GM18867 (cell line): ENCODE results near the gene NBEAL1.
"Not testable (repeated sequence)": the region's sequence is repeated elsewhere in the genome, so short reads cannot be mapped to it uniquely, and the experiment has no call there.

ENCODE experiments used
- ATAC-seq: cut with Tn5 transposase; IDR thresholded peaks from one replicate; pipeline ENCODE4 v1.9.1; 2021; ENCODE audit warnings: mild to moderate bottlenecking, moderate library complexity; ENCODE audit not compliant: unreplicated experiment

The NBEAL1 gene

GRCh38 chr2:203014456-203015199, at the start of gene NBEAL1:
NBEAL1 (plus strand) TSS chr2:203014875; CDS start chr2:203016385, 1,510 bp downstream.
- ATAC-seq, result peak; percentile 96

GRCh38 chr2:202965810-202966460, 48.7 kb upstream of the NBEAL1 start:
- ATAC-seq, result no peak

GRCh38 chr2:202969404-202969803, 45.3 kb upstream of the NBEAL1 start:
- not testable (repeated sequence) for ATAC-seq

- ATAC-seq, result no peak
Measured at GRCh38 chr2:202976809-202977208, 37.9 kb upstream of the NBEAL1 start.

- no peak for ATAC-seq
Measured at GRCh38 chr2:202982779-202983491, 31.7 kb upstream of the NBEAL1 start.

- ATAC-seq, result no peak
Measured at GRCh38 chr2:202989749-202990148, 24.9 kb upstream of the NBEAL1 start.

GRCh38 chr2:202990501-202990900, 24.2 kb upstream of the NBEAL1 start:
- no peak for ATAC-seq

DNA sequence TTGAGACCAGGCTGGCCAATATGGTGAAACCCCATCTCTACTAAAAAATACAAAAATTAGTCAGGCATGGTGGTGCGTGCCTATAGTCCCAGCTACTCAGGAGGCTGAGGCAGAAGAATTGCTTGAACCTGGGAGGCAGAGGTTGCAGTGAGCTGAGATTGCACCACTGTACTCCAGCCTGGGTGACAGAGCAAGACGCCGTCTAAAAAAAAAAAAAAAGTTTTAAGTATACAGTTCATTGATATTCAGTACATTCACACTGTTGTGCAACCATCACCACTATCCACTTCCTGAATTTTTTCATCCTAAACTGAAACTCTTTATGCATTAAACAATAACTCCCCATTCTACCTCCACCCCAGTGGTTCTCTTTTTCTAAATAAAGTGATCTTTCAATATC, 17.6 kb upstream of the NBEAL1 start:
- ATAC-seq, result not testable (repeated sequence)

GRCh38 chr2:203002054-203002821, 12.4 kb upstream of the NBEAL1 start:
- ATAC-seq, result no peak

DNA sequence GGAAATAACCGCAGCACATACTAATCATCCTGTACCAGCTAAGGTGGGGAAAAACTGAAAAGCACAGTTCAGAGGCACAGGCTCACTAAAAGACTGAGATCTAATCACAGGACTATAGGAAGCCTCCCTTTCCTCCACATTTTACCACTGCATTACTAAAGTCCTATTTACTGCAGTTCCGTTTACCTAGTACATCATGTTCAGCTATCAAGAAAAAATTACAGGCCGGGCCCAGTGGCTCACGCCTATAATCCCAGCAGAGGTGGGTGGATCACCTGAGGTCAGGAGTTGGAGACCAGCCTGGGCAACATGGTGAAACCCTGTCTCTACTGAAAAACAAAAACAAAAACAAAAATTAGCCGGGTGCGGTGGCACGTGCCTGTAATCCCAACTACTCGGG, 11.0 kb upstream of the NBEAL1 start:
- ATAC-seq, result no peak

- no peak for ATAC-seq
Measured at GRCh38 chr2:203016716-203017115, 2.0 kb downstream of the NBEAL1 start.

DNA sequence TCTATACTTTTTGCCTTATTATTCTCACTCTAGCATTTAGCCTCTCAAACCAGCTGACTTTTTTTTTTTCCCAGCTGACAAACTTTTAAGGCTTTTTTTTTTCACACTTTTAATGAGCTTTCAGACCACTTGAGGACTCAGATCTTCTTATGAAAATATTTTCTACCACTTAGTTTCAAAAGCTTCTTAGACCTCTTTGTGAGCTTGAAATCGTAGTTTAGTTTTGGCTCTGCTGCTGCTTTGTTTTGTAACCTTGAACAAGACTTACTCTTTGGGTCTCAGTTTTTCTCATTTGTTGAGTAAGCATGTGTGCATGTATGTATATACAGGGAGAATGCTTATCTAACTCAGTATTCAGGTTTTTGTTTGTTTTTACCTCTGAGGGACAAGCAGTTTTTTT, 3.5 kb downstream of the NBEAL1 start:
- ATAC-seq, result no peak

- ATAC-seq, result no peak
Measured at GRCh38 chr2:203019142-203019541, 4.5 kb downstream of the NBEAL1 start.

GRCh38 chr2:203021991-203022390, 7.3 kb downstream of the NBEAL1 start:
- ATAC-seq, result no peak

GRCh38 chr2:203022751-203023150, 8.1 kb downstream of the NBEAL1 start:
- no peak for ATAC-seq

GRCh38 chr2:203025592-203025991, 10.9 kb downstream of the NBEAL1 start:
- no peak for ATAC-seq

DNA sequence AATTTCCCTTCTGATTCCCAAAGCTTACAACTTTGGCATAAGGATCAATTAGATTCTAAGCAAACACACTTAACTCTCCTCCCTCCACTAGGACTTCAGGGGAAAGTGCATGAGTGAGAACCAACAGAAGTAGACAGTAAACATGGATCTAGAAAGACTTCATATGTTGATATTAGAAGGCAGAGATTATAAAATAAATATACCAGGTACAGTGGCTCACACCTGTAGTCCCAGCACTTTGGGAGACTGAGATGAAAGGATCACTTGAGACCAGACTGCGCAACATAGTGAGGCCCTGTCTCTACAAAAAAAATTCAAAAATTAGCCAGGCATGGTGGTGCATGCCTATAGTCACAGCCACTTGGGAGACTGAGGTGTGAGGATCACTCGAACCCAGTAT, 15.9 kb downstream of the NBEAL1 start:
- no peak for ATAC-seq

DNA sequence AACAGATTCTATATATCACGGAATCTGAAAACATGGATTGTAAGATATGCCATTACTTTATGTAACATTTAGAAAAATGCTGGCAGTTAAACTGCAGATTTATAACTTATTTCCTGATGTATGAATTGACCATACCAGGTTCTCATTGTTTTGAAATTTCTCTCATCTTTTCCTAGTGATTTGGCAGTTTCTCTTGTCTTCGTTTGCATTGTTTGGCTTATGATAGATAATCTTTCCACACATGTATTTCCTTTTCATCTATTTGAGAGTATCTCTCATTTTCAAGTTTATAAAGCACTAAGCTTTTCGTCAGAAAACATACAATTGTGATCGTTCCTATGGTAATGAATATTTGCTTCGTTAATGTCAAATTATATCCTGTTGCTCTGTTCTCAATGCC, 16.3 kb downstream of the NBEAL1 start:
- ATAC-seq, result no peak

DNA sequence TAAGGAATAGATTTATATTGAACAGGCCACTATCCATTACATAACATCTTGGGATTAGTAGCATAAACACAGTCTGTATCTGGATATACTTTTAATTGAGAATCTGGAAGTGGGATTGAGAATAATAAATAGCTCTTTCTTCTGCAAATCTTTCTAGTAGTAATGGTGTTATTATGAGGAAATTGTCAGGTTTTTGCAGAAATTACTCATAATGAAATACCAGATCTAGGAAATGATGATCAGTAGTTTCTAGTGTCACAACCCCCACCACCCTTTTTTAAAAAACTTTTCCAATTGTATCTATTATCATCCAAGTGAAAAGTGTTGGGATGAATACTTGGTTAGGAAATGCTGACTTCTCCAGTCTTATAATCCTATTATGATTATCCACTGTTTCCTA, 18.7 kb downstream of the NBEAL1 start:
- no peak for ATAC-seq

DNA sequence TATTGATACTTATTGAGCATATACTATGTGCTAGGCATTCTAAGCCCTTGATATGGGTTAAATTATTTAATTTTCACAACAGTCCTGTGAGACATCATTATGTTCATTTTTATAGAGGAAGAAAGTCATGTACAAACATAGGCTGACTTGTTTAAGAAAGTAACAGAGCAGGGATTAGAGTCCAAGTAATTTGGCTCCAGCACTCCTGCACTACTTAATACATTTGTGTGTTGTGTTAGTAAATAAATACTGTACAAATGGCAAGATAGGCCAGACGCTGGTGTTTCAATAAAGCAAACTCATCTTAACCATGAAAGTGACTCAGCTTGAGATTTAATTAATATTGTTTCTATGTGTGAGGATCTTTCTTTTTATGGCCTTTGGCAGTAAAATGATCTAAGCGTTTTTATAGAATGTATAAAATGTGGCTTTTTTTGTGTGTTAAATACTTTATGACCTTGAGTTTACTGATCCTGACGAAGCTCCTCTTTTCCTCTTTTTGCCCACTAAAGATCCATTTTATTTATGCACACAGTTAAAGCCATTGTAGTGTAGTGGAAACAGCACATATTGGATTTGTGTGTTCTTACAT, 21.3 kb downstream of the NBEAL1 start:
- ATAC-seq, result no peak

- ATAC-seq, result no peak
Measured at GRCh38 chr2:203037026-203037425, 22.4 kb downstream of the NBEAL1 start.
